NCI-H226 (cell line): Measurements from ENCODE around the gene AP4S1.
"Not testable (repeated sequence)": the region's sequence is repeated elsewhere in the genome, so short reads cannot be mapped to it uniquely, and the experiment has no call there.

Source experiments
- DNase-seq: peaks from one replicate; pipeline ENCODE4 v3.0.0-alpha.2; 2015

AP4S1 gene

DNA sequence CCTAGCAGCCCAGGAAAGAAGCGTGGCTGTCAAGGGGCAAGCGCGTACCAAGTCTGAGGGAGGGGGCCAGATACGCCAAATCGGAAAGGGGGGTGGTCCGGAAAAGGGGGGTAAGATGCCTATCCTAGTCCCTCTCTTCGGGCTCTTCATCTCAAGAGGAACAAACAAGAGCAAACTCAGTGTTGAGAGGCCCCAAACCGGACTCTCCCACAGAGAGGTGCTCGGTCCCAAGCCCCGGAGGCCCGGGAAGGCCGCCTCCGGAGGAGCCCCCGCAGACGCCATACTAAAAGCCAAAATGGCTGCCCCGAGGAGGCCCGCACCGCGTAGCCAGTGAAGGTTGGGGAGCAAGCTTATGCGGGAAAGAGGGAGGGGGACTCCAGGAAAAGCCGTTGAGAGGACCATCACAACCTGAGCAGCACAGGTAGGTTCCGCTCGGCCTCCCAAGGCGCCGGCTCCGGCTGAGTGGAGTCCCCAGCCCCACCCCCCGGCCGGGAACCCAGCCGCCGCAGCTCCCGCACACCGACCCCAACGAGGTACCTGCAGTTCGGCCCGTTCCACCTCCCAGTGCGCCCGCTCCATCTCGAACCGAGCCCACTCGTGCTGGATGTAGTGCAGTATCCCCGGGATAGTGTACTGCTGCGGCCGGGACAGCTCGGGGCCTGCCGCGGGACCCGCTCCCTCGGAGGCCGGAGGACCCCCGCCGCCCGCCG lies at the start of gene AP4S1:
Gene AP4S1, plus strand, starts transcription at position 283 of the 710 bp plus-strand sequence. CDS start 40,548 bp downstream, outside the sequence.
- DNase-seq, result peak; percentile 39

DNA sequence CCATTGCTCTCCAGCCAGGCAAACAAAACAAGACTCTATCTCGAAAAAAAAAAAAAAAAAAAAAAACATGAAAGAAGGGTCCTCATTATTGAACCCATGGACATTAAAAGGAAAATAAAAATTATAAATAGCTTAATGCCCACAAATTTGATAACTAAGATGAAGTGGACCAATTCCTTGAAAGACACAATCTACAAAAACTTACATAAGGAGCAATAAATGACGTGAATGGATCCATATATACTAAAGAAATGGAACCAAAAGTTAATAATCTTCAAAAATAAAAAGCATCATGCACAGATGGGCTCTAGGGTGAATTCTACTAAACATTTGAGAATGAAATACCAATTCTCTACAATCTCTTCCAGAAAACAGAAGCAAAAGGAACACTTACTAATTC lies 47.7 kb upstream of the AP4S1 start:
- DNase-seq, result no peak

DNA sequence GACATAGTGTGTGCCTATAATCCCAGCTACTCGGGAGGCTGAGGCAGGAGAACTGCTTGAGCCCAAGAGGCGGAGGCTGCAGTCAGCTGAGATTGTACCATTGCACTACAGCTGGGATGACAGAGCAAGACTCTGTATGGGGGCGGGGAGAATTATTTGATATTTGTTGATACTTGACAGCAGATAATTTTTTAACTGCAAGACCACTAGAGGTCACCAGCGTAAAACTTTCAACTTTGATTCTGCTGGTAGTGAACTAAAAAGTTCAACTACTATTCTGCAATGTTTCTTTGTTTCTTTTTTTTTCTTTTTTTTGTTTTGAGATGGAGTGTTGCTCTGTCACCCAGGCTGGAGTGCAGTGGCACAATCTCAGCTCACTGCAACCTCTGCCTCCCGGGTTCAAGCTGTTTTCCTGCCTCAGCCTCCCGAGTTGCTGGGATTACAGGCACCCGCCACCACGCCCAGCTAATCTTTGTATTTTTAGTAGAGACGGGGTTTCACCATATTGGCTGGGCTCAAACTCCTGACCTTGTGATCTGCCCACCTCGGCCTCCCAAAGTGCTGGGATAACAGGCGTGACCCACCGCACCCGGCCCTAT lies 45.2 kb upstream of the AP4S1 start:
- DNase-seq, result peak; percentile 29

GRCh38 chr14:30980980-30981379 lies 44.5 kb upstream of the AP4S1 start:
- DNase-seq, result no peak

DNA sequence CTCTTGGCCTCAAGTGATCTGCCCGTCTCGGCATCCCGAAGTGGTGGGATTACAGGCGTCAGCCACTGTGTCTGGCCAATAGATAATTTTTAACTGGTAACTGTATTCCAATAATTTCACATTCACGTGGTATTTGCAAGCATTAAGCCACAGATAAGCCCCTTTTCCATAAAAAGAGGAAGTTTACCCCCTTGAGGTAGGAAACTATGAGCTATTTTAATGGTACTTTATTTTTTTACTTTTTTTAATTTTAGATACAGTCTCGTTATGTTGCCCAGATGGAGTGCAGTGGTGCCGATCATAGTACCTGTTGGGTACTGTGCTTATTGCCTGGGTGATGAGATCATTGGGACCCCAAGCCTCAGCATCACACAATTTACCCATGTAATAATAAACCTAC lies 42.9 kb upstream of the AP4S1 start:
- DNase-seq, result no peak

DNA sequence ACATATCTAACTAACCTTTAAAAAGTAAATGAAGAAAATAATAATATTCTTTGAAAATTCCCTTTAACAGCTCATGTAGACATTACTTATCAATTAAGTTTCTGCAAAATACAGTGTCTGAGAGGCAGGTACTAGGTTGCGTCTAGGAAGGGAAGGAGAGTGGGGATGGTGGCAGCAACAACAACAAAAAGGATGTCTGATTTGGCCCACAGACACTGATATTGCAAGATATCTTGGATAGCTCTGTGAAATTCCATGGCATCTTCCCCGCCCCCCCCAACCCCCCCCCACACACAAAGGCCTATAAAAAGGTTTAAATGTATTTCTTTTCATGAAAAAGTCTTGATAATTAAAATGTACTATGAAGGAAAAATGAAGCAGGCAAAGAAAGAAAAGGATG lies 41.6 kb upstream of the AP4S1 start:
- DNase-seq, result no peak

DNA sequence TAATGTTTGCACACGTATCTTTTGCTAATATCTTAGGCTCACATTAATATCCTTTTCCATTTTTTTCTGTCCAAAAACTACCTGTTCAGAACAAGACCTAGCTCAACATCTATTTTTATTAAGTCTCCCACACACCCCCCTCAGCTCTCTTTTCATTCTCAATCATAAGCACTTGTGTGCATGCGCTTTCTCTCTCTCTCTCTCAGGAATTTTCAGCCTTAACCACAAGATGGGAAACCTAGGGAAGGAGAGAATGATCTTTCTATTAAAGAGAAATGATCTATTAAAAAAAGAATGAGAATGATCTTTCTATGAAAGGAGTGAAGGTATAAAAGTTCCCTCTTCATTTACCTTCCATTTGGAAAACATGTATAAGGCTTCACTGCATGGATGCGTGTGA lies 39.7 kb upstream of the AP4S1 start:
- DNase-seq, result no peak

DNA sequence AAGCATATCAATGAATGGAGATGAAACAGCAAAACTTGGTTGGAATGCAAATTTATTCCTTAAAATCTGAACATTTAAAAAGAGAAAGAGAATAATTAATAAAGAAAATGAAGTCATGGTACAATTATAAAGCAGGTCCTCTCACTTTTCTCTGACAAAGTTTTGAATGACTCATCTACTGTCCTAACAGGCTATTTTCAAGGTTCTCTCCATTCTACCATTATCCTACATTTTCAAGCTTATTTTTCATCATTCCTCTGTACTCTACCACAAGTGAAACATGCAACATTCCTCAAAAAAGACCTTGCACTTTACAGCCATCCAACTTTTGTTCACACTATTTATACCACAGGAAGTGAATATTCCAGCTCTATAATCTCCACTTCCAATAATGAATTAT lies 36.9 kb upstream of the AP4S1 start:
- no peak for DNase-seq

GRCh38 chr14:30990770-30991169 lies 34.7 kb upstream of the AP4S1 start:
- DNase-seq, result no peak

DNA sequence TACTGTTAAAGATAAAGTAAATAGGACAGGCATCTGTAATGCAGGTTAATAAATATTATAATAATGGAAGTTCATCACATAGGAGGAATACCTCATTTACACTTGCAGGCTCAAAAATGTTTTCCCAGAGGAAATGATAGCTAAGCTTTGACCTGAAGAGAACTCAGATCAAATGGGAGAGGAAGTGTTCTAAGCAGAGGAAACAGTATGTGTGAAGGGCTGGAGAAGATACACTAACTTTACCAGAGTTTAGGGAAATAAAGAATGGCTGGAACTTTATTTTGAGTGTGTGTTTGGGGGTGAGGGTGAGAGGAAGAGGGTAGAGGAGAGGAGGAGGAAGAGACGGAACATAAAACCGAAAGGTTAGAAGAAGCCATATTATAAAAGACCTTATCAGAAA lies 34.0 kb upstream of the AP4S1 start:
- DNase-seq, result no peak

DNA sequence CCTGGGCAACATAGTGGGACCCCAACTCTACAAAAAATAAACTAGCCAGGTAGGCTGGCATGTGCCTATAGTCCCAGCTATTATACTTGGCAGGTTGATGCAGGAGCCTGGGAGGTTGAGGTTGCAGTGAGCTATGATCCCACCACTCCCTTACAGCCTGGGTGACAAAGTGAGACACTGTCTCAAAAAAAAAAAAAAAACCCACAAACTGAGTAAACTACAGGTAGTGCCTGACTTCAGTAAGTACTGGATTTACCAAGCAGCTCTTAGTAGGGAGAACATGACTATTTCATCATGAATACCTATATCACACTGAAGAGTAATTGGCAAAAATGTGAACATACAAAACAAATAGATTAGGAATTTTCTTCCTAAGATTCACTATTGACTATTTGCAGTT lies 32.4 kb upstream of the AP4S1 start:
- DNase-seq, result no peak

- DNase-seq, result peak; percentile 44
Observed at GRCh38 chr14:30994681-30995620, 30.5 kb upstream of the AP4S1 start.

DNA sequence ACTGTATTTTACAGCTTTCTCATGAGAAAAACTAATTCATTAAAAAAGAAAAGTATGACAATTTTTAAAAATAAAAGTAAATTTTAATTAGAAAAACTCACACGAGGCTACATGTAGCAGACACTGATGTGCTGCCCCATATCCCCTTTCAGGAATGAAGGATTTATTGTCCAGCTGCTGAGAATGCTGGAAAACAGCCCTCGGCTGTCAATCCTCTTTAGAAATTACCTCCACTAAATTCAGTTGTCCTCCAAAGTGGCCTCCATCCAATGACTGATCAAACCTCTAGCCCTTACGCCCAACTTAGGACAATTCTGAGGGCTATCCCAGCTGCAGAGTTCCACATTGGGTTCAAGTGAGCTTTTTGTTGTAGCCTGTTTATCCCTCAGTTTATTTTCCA lies 29.8 kb upstream of the AP4S1 start:
- DNase-seq, result no peak

DNA sequence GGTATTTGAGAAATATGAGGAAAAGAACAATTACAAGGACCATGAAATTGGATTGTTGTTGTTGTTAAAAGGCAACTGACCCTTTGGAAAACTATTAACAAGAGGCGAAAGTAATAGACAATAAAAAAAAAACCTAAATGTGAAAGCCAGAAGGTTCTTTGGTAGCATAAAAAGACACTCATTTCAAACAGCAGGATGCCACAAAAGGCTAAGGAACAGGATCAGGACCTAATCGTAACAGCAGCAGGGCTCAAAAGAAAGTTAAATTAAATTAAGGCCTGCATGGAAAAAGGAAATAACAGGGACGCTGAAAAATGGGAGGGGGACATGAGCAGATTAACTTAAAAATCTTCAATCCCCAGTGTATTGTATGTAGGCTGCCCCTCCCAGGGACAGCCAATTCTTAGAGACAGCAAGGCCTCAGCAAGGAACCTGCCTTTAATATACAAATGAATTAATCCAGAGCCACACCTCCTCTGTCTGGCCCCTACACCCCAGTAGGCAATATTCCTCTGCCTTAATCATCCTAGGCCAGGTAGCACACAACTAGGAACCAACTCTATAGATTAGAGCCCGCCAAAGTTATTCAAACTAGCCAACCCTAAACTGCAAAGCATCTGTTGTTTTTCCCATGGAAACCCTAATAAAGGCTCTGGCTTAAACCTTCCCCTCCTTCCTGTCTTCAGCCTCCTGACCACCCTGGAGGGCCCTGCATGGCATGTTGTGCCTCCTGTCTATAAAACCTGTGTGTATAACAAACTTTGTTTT lies 28.4 kb upstream of the AP4S1 start:
- DNase-seq, result no peak

- DNase-seq, result no peak
Observed at GRCh38 chr14:30998100-30998706, 27.2 kb upstream of the AP4S1 start.

DNA sequence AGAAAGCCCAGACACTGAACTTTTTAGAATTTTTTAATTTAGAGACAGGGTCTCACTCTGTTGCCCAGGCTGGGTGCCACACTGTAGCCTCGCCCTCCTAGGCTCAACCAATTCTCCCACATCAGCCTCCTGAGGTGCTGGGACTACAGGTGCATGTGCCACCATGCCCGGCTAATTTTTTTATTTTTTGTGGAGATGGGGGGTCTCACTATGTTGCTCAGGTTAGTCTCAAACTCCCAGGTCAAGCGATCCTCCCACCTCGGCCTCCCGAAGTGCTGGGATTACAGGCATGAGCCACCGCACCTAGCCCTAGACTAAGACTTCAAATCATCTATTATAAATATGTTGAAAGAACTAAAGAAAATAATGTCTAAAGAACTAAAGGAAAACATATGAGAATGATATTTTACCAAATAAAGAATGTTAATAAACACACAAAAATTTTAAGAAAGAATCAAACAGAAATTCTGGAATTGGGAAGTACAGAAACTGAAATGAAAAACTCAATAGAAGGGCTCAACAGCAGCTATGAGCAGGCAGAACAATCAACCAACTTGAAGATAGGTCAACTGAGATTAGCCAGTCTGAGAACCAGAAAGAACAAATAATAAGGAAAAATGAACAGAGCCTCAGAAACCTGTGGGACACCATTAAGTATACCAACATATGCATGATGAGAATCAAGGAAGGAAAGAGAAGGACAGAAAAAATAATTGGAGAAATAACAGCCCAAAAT lies 26.2 kb upstream of the AP4S1 start:
- DNase-seq, result no peak

DNA sequence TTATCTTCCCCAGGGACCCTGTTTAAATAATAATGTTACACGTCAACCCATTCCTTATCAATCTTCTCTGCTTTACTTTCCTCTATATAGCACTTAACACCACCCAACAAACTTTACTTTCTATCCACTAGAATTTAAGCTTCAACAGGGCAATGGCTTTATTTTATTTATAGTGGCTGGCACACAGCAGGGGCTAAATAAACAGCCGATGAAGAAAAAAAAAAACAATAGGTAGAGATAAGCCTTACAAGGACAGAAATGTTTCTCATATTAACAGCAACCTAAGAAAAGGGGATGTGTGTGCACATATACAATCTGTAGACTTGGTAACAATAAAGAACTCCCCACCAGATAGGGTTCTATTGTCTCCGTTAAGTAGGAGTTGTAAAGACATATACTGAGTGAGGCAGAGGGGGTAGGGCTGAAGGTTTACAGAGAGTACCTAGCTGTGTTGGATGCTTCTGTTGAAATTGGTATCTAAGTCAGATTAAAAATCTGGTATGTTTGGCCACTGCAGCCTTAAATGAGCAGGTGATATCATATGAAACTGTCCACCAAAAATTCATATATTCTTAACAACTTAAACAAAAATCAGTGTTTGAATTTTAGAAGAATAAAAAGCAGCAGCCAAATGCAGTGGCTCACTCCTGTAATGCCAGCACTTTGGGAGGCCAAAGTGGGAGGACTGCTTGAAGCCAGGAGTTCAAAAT lies 24.7 kb upstream of the AP4S1 start:
- no peak for DNase-seq

DNA sequence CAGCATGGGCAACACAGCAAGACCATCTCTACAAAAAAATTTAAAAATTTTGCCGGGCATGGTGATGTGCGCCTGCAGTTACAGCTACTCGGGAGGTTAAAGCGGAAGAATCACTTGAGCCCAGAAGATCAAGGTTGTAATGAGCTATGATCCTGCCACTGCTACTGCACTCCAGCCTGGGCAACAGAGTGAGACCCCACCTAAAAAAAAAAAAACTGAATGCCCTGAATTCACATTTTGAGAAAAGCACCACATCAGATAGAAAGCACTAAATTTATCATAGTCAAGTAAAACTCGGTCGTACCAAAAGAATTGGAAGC lies 24.1 kb upstream of the AP4S1 start:
- no peak for DNase-seq

DNA sequence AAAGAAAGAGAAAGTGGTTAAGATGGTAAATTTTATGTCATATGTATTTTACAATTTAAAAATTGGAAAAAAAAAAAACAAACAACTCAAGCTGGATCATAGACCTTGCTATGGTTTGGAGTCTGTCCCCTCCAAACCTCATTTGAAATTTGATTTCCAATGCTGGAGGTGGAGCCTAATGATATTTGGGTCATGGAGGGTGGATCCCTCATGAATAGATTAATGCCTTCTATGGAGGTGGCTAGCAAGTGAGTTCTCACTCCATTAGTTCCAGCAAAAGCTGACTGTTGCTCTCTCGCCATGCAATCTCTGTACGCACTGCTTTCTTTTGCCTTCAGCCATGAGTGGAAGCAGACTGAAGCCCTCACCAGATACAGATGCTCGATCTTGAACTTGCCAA lies 22.2 kb upstream of the AP4S1 start:
- no peak for DNase-seq

DNA sequence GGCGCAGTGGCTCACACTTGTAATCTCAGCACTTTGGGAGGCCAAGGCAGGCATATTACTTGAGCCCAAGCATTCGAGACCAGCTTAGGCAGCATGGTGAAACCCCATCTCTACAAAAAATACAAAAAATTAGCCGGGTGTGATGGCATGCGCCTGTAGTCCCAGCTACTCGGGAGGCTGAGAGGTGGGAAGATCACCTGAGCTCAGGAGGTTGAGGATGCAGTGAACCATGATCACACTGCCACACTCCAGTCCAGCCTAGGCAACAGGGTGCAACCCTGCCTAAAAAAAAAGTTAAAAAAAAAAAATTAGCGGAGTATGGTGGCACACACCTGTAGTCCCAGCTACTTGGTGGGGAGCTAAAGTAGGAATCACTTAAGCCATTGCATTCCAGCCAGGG lies 21.4 kb upstream of the AP4S1 start:
- not testable (repeated sequence) for DNase-seq

DNA sequence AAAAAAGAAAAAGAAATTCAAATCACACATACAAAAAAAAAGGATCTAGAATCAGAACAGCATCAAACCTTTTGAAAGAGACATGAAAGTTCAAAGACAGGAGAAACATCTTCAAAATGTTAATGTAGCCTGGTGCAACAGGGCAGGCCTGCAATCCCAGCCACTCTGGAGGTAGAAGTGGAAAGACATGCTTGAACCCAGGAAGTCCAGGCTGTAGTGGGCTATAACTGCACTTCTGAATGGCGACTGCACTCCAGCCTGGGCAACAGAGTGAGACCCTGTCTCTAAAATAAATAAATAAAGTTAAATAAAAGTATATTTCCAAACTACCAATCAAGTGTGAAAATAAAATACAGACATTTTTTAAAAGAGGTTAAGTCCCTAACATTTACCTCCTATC lies 18.7 kb upstream of the AP4S1 start:
- DNase-seq, result no peak
